ENCODE results near the gene GGCT. TPM values are rescaled to one million over a fixed set of nuclear protein-coding genes. Genes with fewer than 3 reads are reported as not detected.
A peak's percentile ranks its signal among the peaks of the same experiment; 100 is the strongest.

The GGCT gene
- total and polyA plus RNA-seq, 8 donors: 41.9 to 68.4 (median 61.2) TPM

DNA sequence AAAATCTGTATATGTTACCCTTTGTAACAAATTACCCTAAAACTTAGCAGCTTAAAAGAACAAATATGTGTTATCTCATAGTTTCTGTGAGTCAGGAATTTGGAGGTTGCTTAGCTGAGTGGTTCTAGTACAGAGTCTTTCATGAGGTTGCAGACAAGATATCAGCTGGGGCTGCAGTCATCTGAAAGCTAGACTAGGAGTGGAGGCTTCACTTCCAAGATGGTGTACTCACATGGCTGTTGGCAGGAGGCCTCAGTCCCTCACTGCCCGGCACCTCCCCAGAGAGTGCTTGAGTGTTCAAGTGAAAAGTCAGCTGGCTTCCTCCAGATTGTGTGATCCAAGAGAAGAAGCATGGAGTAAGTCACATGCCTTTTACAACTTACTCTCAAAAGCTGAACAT, 16.9 kb upstream of the GGCT start:
- TF ChIP-seq, protein P1, sequence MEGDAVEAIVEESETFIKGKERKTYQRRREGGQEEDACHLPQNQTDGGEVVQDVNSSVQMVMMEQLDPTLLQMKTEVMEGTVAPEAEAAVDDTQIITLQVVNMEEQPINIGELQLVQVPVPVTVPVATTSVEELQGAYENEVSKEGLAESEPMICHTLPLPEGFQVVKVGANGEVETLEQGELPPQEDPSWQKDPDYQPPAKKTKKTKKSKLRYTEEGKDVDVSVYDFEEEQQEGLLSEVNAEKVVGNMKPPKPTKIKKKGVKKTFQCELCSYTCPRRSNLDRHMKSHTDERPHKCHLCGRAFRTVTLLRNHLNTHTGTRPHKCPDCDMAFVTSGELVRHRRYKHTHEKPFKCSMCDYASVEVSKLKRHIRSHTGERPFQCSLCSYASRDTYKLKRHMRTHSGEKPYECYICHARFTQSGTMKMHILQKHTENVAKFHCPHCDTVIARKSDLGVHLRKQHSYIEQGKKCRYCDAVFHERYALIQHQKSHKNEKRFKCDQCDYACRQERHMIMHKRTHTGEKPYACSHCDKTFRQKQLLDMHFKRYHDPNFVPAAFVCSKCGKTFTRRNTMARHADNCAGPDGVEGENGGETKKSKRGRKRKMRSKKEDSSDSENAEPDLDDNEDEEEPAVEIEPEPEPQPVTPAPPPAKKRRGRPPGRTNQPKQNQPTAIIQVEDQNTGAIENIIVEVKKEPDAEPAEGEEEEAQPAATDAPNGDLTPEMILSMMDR (IDR thresholded peaks at IDR 0.05): no peak
- Histone ChIP-seq H3K9me3 (no peaks in the 10 kb centered on the region), H3K27ac (peak overlapping the region in 1 of 2 donors; percentile 4), H3K4me1 (peaks cover 3 to 11% of the 10 kb centered on the region in 2 donors), H3K36me3 (no peaks in the 10 kb centered on the region), H3K27me3 (no peaks in the 10 kb centered on the region), H3K4me3 (no peak overlapping the region)
- intact Hi-C loops (cut with DNase I): no loop called here
- peak; percentile 86 for ATAC-seq
- DNase-seq: peak in 1 of 4 donors; percentile 43

DNA sequence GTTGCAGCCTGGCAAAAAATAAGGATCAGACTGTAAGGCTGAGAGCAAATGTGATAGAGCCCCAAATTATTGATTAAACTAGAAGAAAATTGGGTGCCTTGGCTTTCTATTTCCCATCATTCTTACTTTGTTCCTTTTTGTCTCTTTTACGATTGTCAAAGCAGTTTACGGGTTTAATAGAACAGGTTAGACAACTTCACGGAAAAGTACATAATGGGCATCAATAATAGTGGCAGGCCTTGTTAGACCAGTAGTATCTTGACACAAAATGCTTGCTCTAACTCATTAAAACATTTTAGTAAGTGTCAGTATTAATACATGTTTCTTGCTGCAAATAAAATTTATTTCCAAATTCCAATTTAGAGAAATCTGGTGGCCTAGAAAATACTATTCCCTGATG, 14.5 kb upstream of the GGCT start:
- H3K36me3 ChIP-seq: no peaks in the 10 kb centered on the region
- DNase-seq: peak in 1 of 4 donors; percentile 28
- intact Hi-C loops (cut with DNase I): loop anchor here in 1 of 2 donors (10.0 kb wide), 1 partner anchor 46 kb away; no protein-coding TSS in a partner anchor

DNA sequence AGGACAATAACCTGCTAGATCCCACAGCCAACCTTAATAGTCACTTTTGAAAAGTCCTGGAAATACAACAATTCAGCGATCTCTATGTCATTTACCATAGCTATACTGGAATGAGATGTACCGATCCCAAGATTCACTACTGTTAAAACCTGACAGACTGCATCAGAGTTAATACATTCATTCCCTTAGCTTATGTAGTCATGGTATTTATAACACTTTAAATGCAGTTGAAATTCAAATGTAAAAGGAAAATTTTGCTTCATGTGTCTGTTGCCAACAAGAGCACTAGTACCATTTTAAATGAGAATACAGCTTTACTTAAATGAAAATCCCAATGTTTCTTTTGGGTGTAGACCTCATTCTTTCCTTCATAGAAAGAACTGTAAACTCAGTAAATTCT, 11.1 kb upstream of the GGCT start:
- TF ChIP-seq, protein P1 (IDR thresholded peaks at IDR 0.05): no peak
- ATAC-seq: no peak
- Histone ChIP-seq H3K4me3 (no peak overlapping the region), H3K27ac (no peak overlapping the region), H3K36me3 (no peaks in the 10 kb centered on the region), H3K27me3 (no peaks in the 10 kb centered on the region), H3K9me3 (no peaks in the 10 kb centered on the region), H3K4me1 (peaks cover 0 to 6% of the 10 kb centered on the region in 2 donors)
- DNase-seq: no peak
- intact Hi-C loops (cut with DNase I): loop anchor here in 1 of 2 donors (10.0 kb wide), 1 partner anchor 49 kb away; no protein-coding TSS in a partner anchor

More for the DNA sequence above, 14.5 kb upstream of the GGCT start:
- H3K4me1 ChIP-seq: peaks cover 3 to 11% of the 10 kb centered on the region in 2 donors
- TF ChIP-seq, protein P1 (IDR thresholded peaks at IDR 0.05): no peak
- no peak overlapping the region for H3K4me3 ChIP-seq
- H3K27ac ChIP-seq: no peak overlapping the region
- H3K9me3 ChIP-seq: no peaks in the 10 kb centered on the region
- peak; percentile 42 for ATAC-seq
- no peaks in the 10 kb centered on the region for H3K27me3 ChIP-seq

DNA sequence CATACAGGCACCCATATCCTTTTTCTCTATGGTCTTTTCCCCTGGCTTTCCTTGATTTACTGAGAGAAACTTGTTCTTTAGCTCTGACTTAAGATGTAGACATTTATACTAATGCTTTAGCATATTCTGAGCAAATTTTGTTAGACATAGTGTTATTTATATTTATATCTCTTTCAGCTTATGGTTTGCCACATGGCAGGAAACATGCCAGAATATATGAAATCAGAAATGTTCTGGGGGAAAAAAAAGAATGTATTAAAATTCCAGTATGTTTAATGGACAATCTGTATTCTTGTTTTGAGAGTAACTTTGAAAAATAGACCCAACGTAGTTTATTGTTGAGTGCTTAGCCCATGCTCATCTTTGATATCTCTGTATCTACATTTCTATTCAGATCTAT, 10.1 kb upstream of the GGCT start:
- peaks cover 0 to 10% of the 10 kb centered on the region in 2 donors for H3K4me1 ChIP-seq
- intact Hi-C loops (cut with DNase I): loop anchor here in 1 of 2 donors (10.0 kb wide), 1 partner anchor 50 kb away; no protein-coding TSS in a partner anchor
- no peaks in the 10 kb centered on the region for H3K9me3 ChIP-seq
- no peak overlapping the region for H3K4me3 ChIP-seq
- DNase-seq: no peak
- no peak for ATAC-seq
- H3K36me3 ChIP-seq: no peaks in the 10 kb centered on the region
- no peak overlapping the region for H3K27ac ChIP-seq
- H3K27me3 ChIP-seq: no peaks in the 10 kb centered on the region
- TF ChIP-seq, protein P1 (IDR thresholded peaks at IDR 0.05): no peak

DNA sequence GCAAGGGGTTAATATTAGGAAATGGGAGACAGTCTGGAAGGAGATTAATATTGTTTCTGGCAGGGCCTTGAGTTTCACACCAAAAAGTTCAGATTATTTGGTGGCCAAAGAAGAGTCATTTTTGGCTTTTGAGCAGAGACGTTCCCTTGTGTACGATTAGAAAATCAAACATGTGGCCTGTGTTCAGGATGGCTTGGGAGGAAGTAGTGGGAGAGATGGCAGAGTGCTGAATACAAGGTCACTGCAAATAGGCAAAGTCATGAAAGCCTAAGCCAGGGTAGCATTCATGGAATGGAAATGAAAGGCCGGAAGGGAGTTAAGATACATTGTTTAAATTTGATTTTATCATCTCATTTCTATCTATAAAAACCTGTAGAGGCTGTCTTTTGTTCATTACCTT, 9.5 kb upstream of the GGCT start:
- intact Hi-C loops (cut with DNase I): loop anchor here in 1 of 2 donors (10.0 kb wide), 1 partner anchor 51 kb away; no protein-coding TSS in a partner anchor
- TF ChIP-seq, protein P1 (IDR thresholded peaks at IDR 0.05): no peak

More for the DNA sequence above, 9.5 kb upstream of the GGCT start:
- DNase-seq: no peak
- Histone ChIP-seq H3K4me1 (peaks cover 0 to 12% of the 10 kb centered on the region in 2 donors), H3K27me3 (no peaks in the 10 kb centered on the region), H3K36me3 (no peaks in the 10 kb centered on the region), H3K4me3 (no peak overlapping the region), H3K9me3 (no peaks in the 10 kb centered on the region), H3K27ac (no peak overlapping the region)
- ATAC-seq: no peak
